GM12892 (cell line): ENCODE data around the gene TBL1X.
"Not testable (repeated sequence)": the region's sequence is repeated elsewhere in the genome, so short reads cannot be mapped to it uniquely, and the experiment has no call there.

Experiments
- DNase-seq: peaks from one replicate; pipeline ENCODE4 v3.0.0; 2011; ENCODE audit not compliant: insufficient read length
- FAIRE-seq: peaks from 2 replicates; lab custom pipeline; 2011; peaks lifted over from hg19 to GRCh38; lab: Jason Lieb, UNC
- POLR2A ChIP-seq: IDR thresholded peaks from 2 replicates; pipeline ENCODE4 v1.6.1; 2011; ENCODE audit warnings: low read depth, low read length, control low read depth
- POLR2AphosphoS5 ChIP-seq: IDR thresholded peaks from 2 replicates; pipeline ENCODE4 v1.6.1; 2011; ENCODE audit warnings: low read depth, low read length, control low read depth
- TAF1 ChIP-seq: IDR thresholded peaks from 2 replicates; pipeline ENCODE4 v1.6.1; 2011; ENCODE audit warnings: low read depth, mild to moderate bottlenecking, control low read depth, low read length, borderline replicate concordance

Gene TBL1X

GRCh38 chrX:9465380-9466123 lies 694 bp downstream of the TBL1X start:
- FAIRE-seq = peak; percentile 66
- TF ChIP-seq POLR2AphosphoS5 (no peak), TAF1 (no peak), POLR2A (no peak)
- DNase-seq = peak; percentile 40

DNA sequence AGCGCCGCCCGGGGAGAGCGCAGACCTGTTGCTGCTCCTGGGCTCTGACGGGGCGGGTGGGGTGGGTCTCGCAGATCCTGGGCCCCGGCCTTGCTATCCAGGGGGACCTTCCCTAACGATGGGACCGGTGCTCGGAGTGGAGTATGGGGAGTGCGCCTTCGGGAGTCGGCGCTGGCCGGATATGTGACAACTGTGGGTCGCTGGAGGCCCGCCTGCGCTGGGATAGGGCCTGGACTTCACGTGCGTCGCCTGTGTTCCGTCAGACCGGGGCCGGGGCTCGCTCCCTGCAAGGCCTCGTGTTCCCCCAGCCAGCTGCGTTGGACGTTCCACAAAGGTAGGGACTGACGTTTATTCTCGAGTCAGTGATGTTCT lies 1.3 kb downstream of the TBL1X start:
- FAIRE-seq = peak; percentile 94
- peak; percentile 23 for DNase-seq

GRCh38 chrX:9466736-9467135 lies 1.9 kb downstream of the TBL1X start:
- FAIRE-seq (peak; percentile 27), DNase-seq (no peak)
- no peak for TF ChIP-seq TAF1
- no peak for TF ChIP-seq POLR2AphosphoS5
- no peak for TF ChIP-seq POLR2A

More for the DNA sequence above, 1.3 kb downstream of the TBL1X start:
- TF ChIP-seq POLR2A = no peak
- TF ChIP-seq POLR2AphosphoS5 = no peak
- TF ChIP-seq TAF1 = no peak

DNA sequence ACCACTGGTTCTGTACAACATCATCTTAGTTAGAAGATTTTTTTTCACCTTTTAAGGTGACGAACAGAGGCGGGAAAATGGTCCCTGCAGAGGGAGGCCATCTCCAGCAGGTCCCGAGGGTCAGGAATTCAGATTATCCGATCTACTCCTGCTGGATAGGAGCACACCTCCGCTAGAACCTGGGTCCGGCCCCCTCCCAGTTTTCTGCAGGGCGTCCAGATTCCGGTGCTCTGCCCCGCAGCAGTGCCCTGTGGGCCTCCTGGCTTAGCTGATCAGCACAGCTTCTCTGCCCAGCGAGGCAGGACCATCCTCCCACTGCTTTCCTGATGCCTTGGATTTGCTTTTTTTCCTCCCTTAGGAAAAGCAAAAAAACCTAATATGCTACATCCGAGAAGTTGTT lies 2.3 kb downstream of the TBL1X start:
- FAIRE-seq = no peak
- TF ChIP-seq POLR2AphosphoS5 = no peak
- no peak for TF ChIP-seq POLR2A
- no peak for TF ChIP-seq TAF1
- DNase-seq = no peak

DNA sequence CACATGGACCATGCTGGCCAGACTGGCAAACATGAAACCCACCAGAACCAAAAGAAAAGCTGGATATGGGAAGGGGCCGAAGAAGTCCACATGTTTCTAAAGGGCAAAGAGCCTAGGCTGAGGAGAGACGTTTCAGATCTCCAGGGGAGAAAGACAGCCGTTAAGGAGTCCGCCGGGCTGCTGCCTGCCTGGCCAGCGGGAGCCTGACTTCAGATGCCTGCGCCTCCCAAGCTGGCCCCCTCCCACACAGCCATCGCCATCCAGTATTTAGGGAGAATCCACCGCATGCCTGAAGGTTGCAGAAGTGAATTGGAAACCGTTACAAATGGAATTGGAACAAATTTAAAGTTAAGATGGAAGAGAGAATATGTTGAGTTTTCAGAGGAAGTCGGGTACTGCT lies 2.9 kb downstream of the TBL1X start:
- FAIRE-seq = no peak
- TF ChIP-seq TAF1 (no peak), POLR2AphosphoS5 (no peak), POLR2A (no peak)
- no peak for DNase-seq

DNA sequence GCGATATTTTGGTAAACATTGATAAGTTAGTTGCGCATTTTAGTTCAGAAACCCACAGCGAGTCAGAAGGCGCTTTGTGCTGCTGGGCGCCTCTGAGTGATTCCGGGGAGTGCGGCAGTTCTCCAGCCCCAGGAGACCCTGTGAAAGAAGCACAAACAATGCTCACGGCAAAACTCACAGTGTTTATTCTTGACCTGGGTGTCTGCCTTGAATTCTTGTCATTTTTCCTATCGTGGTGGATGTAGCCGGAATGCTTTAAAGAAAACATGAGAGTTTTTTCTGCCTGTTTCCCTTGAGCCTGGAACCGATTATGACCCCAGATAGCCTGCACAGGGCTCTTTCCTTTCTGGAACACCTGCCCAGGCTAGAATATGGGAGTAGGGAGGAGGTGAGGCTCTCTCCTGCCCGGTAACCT lies 6.7 kb downstream of the TBL1X start:
- FAIRE-seq = no peak
- no peak for TF ChIP-seq POLR2A
- no peak for TF ChIP-seq TAF1
- no peak for TF ChIP-seq POLR2AphosphoS5
- no peak for DNase-seq

GRCh38 chrX:9473708-9474107 lies 8.8 kb downstream of the TBL1X start:
- TF ChIP-seq POLR2A (no peak), TAF1 (no peak), POLR2AphosphoS5 (no peak)
- DNase-seq = no peak
- no peak for FAIRE-seq

- not testable (repeated sequence) for FAIRE-seq
Observed at GRCh38 chrX:9475417-9475816, 10.6 kb downstream of the TBL1X start.

GRCh38 chrX:9475984-9476383 lies 11.1 kb downstream of the TBL1X start:
- no peak for TF ChIP-seq POLR2A
- no peak for TF ChIP-seq POLR2AphosphoS5
- no peak for TF ChIP-seq TAF1
- DNase-seq (no peak), FAIRE-seq (peak; percentile 48)

More at GRCh38 chrX:9475417-9475816, 10.6 kb downstream of the TBL1X start:
- not testable (repeated sequence) for DNase-seq

GRCh38 chrX:9476810-9477575 lies 12.1 kb downstream of the TBL1X start:
- TF ChIP-seq POLR2AphosphoS5 (no peak), TAF1 (no peak), POLR2A (no peak)
- DNase-seq (no peak), FAIRE-seq (peak; percentile 33)

- FAIRE-seq (peak; percentile 51), DNase-seq (no peak)
- TF ChIP-seq POLR2A = no peak
- no peak for TF ChIP-seq TAF1
- TF ChIP-seq POLR2AphosphoS5 = no peak
Observed at GRCh38 chrX:9482408-9482807, 17.6 kb downstream of the TBL1X start.

- DNase-seq (no peak), FAIRE-seq (peak; percentile 57)
- TF ChIP-seq TAF1 (no peak), POLR2AphosphoS5 (no peak), POLR2A (no peak)
Observed at GRCh38 chrX:9482837-9483236, 18.0 kb downstream of the TBL1X start.
